Fibroblast of the aortic adventitia (primary cell): ENCODE measurements around the gene AIRE. TPM values are rescaled to one million over a fixed set of nuclear protein-coding genes. Genes with fewer than 3 reads are reported as not detected.

Source experiments
- DNase-seq: peaks from one replicate; pipeline ENCODE4 v3.0.0-alpha.2; 2010; ENCODE audit warnings: low read depth
- H3K4me3 ChIP-seq: 2 replicates; pipeline ENCODE4 v1.5.1; 2011; ENCODE audit warnings: low read depth, mild to moderate bottlenecking, control low read depth, low read length, moderate library complexity
- CTCF ChIP-seq: IDR thresholded peaks from 2 replicates; pipeline ENCODE4 v1.5.1; 2011; ENCODE audit warnings: mild to moderate bottlenecking, low read length, control low read depth, inconsistent platforms; ENCODE audit not compliant: insufficient read depth
- total RNA-seq: library from RNA; depleted of rRNA; stranded (reverse); fragments of >200 nt; gene quantifications from 2 replicates; pipeline ENCODE4 v1.2.3, GENCODE V29; 2012; ENCODE audit warnings: low replicate concordance

Gene AIRE
- total RNA-seq, 1 donor: not detected

GRCh38 chr21:44258056-44258725, 27.5 kb upstream of the AIRE start:
- no peak for DNase-seq
- H3K4me3 ChIP-seq: no peak overlapping the region
- no peak for TF ChIP-seq CTCF

- DNase-seq: no peak
- H3K4me3 ChIP-seq: no peak overlapping the region
- no peak for TF ChIP-seq CTCF
Observed at GRCh38 chr21:44259082-44259705, 26.5 kb upstream of the AIRE start.

GRCh38 chr21:44260066-44260465, 25.6 kb upstream of the AIRE start:
- no peak overlapping the region for H3K4me3 ChIP-seq
- no peak for DNase-seq
- TF ChIP-seq CTCF: no peak

DNA sequence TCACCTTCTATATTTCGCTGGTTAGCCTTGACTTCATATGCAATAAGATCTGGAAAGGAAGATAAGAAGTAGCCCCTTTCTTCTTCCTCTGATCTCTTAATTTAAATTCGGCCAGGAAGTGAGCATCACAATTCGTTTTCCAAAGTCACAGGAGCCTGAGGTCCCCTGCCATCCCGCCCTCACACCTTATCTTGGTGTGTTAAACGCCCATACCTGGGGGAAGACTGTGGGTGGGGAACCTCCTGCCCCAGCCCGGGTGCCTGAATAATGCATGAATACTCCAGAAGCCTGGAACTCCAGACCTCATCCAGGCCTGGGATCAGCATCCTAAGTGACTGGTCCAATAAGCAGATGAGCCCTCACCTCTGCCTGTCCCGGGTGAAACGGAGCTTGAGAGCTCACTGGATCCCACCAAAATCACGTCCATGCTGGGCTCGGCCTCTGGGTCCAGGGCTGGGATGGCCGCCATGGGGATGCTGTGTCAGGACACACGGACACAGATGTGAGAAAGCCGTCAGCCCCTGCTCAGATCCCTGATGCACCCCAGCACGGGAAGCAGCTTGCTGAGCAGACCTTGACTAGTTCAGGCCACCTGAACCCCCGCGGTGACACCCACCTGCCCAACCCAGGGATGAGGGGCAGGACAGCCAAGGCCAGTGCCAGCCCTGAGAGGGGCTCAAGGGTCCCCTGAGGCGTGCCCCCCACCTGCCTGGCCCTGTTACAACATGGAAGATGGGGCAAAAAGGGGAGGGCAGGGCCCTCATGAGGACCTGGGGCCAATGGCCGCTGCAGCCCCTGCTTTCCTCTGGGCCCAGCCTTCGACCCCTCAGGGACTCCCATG, 24.7 kb upstream of the AIRE start:
- no peak for DNase-seq
- TF ChIP-seq CTCF: no peak
- H3K4me3 ChIP-seq: no peak overlapping the region

DNA sequence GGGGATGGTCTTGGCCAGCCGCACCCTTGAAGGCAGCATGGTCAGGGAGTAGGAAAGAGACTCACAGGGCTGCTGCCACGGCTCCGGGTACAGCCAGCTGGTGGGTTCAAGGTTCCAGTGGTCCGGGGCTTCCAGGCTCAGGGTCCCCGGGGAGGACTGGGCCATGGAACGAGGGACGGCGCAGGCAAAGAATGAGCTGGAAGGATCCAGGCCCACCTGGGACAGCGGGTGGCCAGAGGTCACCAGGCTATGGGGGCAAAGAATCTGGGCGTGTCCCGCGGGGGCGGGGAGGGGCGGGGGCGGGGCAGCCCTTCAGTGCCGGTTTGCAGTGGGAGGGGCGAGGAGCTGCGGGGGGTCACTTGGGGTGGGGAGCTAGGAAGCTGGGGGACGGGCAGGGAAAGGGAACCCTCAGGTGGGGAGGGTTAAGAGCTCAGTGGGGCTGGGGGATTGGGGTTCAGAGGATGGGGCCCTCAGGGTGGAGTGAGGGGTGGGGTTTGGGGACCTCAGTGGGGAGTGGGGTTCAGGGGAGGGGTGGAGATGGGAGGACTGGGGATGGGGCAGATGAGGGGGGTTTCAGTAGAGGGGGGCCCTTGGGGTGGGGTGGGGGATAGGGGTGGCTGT, 23.9 kb upstream of the AIRE start, which contains the start of gene DNMT3L:
TSS of gene DNMT3L (minus strand) at position 223 of the 621 bp plus-strand sequence. CDS start 638 bp downstream, outside the sequence.
- no peak for TF ChIP-seq CTCF
- no peak for DNase-seq
- H3K4me3 ChIP-seq: no peak within 1 kb of the TSS

DNA sequence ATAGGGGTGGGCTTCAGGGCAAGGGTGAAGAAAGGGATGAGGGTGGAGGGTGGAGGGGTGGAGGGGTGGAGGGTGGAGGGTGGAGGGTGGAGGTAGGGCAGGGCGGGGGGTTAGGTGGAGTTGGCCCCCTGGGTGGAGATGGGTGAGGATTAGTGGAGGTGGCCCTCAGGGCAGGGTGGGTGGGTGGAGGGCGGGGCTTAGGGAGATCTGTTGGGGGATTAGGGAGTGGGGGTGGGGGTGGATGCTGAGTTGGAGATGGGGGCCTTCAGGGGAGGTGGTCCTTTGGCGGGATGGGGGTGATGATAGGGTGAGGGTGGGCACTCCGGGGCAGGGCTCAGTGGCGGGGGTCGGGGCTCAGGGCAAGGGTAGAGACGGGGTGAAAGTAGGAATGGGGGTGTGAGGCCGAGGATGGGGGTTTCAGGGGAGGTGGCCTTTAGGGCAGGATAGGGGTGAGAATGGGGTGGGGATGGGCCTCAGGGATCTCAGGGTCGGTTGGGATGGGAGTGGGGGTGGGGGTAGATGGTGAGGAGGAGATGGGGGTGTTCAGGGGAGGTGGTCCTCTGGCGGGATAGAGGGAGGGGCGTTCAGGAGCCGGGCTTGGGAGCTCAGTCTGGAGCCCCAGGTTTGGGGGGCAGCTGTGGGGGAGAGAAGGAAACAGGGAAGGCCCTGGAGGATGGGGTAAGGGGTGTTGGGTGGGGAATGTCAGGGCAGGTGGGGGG, 23.2 kb upstream of the AIRE start:
- TF ChIP-seq CTCF: no peak
- H3K4me3 ChIP-seq: no peak overlapping the region
- DNase-seq: no peak
